DND-41 (cell line): Measurements from ENCODE around the gene SLC2A6.

Source experiments
- CTCF ChIP-seq: IDR thresholded peaks from 2 replicates; pipeline ENCODE4 v1.5.1; 2012; ENCODE audit warnings: borderline replicate concordance, low read length, moderate library complexity, mild to moderate bottlenecking; ENCODE audit not compliant: poor library complexity, severe bottlenecking; ENCODE audit errors: extremely low read depth
- EZH2 ChIP-seq: IDR thresholded peaks from 3 replicates; pipeline ENCODE4 v1.6.1; 2012; ENCODE audit warnings: borderline replicate concordance, low read depth, mild to moderate bottlenecking, moderate library complexity, low read length, inconsistent platforms; ENCODE audit not compliant: severe bottlenecking

DNA sequence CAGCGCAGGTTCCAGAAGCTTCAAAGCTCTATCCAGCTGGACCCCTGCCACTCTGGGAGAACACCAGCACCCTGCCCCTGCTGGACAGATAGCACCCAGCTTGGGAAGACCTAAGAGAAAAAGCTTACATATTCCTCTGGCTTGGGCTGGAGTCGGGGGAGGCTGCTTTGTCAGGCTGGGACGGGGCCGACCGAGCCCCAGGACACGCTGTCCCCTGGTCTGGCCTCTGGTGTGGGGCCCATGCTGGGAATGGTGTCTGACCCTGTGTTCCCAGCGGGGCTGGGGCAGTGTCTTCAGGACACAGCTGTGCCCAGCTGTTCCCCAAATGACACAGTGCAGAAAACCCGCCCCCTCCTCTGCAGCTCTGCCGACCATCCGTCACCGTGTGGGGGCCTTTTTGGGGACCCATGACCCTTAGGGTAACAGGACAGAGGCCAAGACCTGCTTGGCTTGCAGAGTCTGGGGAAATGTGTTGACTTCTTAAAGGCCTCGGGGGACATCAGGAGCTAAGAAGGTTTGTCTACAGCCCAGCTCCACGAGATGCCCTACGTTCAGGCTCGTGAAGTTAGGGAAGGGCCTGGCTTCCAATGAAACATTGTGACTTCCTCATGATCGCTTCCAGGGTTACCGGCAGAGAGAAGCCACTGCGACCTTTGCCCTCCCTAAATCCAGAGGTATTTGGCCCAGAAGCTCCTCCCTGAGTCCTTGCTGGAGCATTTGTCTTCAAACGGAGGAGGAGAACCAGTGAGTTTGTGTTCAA, 20.4 kb upstream of the SLC2A6 start:
- TF ChIP-seq CTCF (no peak), EZH2 (no peak)
